OCI-LY3 (cell line): ENCODE results near the gene SFT2D2.

Experiments
- H2AFZ ChIP-seq: fragments of 200-600, 300-600 bp; shearing (Covaris generic); 2 replicates; pipeline ENCODE4 v1.6.0; 2014; ENCODE audit warnings: antibody characterized with exemption, low read depth, low read length
- H3K27ac ChIP-seq: fragments of 200-600, 300-600 bp; sonication (generic); 2 replicates; pipeline ENCODE4 v1.5.1; 2014; ENCODE audit warnings: mild to moderate bottlenecking, low read length, moderate library complexity, mixed read lengths
- H3K27me3 ChIP-seq: fragments of 200-600, 300-600 bp; sonication (generic); 2 replicates; pipeline ENCODE4 v1.6.1; 2014; ENCODE audit warnings: low read depth, low read length, mixed read lengths
- H3K36me3 ChIP-seq: fragments of 200-600, 300-600 bp; sonication (generic); replicated peaks from 2 replicates; pipeline ENCODE3; 2014; ENCODE audit warnings: low read depth, low read length, mixed read lengths
- H3K4me1 ChIP-seq: fragments of 300-600, 200-600 bp; sonication (generic); 2 replicates; pipeline ENCODE4 v1.6.1; 2014; ENCODE audit warnings: low read length, mixed read lengths
- H3K4me2 ChIP-seq: fragments of 200-600, 300-600 bp; sonication (generic); 2 replicates; pipeline ENCODE4 v1.6.1; 2014; ENCODE audit warnings: low read length, mixed read lengths
- H3K4me3 ChIP-seq: fragments of 300-600, 200-600 bp; sonication (generic); 2 replicates; pipeline ENCODE4 v1.5.1; 2014; ENCODE audit warnings: antibody characterized with exemption, mild to moderate bottlenecking, low read length, moderate library complexity
- H3K79me2 ChIP-seq: fragments of 300-600, 200-600 bp; shearing (Covaris generic); 2 replicates; pipeline ENCODE4 v1.6.1; 2014; ENCODE audit warnings: mild to moderate bottlenecking, low read length, mixed read lengths
- H3K9ac ChIP-seq: fragments of 300-600, 200-600 bp; shearing (Covaris generic); 2 replicates; pipeline ENCODE4 v1.6.0; 2014; ENCODE audit warnings: mild to moderate bottlenecking, low read length, moderate library complexity
- H3K9me3 ChIP-seq: fragments of 200-600, 300-600 bp; shearing (Covaris generic); 2 replicates; pipeline ENCODE4 v1.6.1; 2014; ENCODE audit warnings: low read length, mixed read lengths; ENCODE audit not compliant: insufficient read depth
- H4K20me1 ChIP-seq: fragments of 200-600, 300-600 bp; sonication (generic); 2 replicates; pipeline ENCODE4 v1.6.1; 2016; ENCODE audit warnings: low read length, mixed read lengths; ENCODE audit not compliant: insufficient read depth
- EZH2phosphoT487 ChIP-seq: fragments of 200-600 bp; shearing (Covaris generic); IDR thresholded peaks from 2 replicates; pipeline ENCODE4 v1.6.1; 2018; ENCODE audit warnings: antibody characterized with exemption, mixed run types, low read depth
- TF ChIP-seq, protein P1 (sequence below): fragments of 200-600, 300-600 bp; sonication (generic); IDR thresholded peaks from 2 replicates; pipeline ENCODE4 v1.5.1; 2014; ENCODE audit warnings: antibody characterized with exemption, low read length, low read depth

Gene SFT2D2

DNA sequence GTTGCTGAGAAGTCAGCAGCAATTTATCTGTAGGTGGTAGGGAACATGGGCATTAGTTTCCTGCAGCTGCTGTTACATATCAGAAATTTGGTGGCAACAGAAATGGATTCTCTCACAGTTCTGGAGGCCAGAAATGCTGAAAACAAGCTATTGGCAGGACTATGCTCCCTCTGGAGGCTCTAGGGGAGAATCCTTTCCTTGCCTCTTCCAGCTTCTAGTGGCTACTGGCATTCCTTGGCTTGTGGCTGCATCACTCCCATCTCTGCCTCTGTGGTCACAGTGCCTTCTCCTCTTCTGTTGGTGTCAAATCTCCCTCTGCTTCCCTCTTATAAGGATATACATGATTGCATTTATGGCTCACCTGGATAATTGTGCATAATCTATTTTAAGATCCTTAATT, 2.5 kb upstream of the SFT2D2 start:
- no peak for TF ChIP-seq EZH2phosphoT487
- TF ChIP-seq, protein P1, sequence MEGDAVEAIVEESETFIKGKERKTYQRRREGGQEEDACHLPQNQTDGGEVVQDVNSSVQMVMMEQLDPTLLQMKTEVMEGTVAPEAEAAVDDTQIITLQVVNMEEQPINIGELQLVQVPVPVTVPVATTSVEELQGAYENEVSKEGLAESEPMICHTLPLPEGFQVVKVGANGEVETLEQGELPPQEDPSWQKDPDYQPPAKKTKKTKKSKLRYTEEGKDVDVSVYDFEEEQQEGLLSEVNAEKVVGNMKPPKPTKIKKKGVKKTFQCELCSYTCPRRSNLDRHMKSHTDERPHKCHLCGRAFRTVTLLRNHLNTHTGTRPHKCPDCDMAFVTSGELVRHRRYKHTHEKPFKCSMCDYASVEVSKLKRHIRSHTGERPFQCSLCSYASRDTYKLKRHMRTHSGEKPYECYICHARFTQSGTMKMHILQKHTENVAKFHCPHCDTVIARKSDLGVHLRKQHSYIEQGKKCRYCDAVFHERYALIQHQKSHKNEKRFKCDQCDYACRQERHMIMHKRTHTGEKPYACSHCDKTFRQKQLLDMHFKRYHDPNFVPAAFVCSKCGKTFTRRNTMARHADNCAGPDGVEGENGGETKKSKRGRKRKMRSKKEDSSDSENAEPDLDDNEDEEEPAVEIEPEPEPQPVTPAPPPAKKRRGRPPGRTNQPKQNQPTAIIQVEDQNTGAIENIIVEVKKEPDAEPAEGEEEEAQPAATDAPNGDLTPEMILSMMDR = no peak
- Histone ChIP-seq H3K9ac (no peak overlapping the region), H3K4me1 (peaks cover 21% of the 10 kb centered on the region), H3K79me2 (peaks cover 25% of the 10 kb centered on the region), H3K4me3 (no peak overlapping the region), H3K36me3 (peaks cover 8% of the 10 kb centered on the region), H3K27ac (no peak overlapping the region), H3K4me2 (no peak overlapping the region), H3K9me3 (no peaks in the 10 kb centered on the region), H4K20me1 (peaks cover 11% of the 10 kb centered on the region), H3K27me3 (no peaks in the 10 kb centered on the region), H2AFZ (no peak overlapping the region)

DNA sequence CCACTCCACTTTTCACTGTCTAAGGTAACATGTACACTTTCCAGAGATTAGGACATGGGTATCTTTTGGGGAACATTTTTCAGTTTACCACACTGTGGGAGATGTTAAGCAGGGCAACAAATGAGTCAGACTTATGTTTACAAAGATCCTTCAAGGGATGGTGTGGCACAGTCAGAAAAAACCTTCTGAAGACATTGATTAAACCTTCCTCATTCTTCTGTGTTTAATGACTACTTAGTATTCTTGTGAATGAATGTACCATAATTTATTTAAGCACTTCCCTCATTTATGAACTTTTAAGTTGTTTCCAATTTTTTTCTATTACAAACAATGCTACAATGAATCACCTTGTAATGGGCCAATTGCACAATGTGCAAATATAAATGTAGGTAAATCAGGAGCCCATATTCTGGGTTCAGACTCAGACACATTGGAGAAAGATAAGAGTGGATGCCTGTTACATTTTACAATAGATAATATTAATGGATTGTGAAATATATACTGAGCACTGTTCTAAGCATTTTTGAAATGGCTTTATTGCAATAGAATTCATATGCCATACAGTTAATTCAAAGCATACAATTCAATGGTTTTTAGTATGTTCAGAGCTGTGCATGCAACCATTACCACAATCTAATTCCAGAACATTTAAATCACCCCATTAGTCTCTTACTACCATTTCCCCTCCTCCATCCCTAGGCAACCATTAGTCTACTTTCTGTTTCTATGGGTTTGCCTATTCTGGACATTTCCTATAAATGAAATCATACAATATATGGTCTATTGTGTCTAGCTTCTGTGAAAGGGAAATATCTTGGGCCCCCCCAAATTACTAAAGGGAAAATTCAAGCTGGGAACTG, 1.9 kb upstream of the SFT2D2 start:
- peaks cover 18% of the 10 kb centered on the region for H4K20me1 ChIP-seq
- no peak overlapping the region for H2AFZ ChIP-seq
- peaks cover 31% of the 10 kb centered on the region for H3K79me2 ChIP-seq
- peaks cover 27% of the 10 kb centered on the region for H3K4me1 ChIP-seq
- H3K9ac ChIP-seq = no peak overlapping the region
- TF ChIP-seq, protein P1 = no peak
- TF ChIP-seq EZH2phosphoT487 = no peak
- no peaks in the 10 kb centered on the region for H3K9me3 ChIP-seq
- H3K27ac ChIP-seq = no peak overlapping the region
- no peak overlapping the region for H3K4me3 ChIP-seq
- no peaks in the 10 kb centered on the region for H3K27me3 ChIP-seq
- H3K36me3 ChIP-seq = peaks cover 12% of the 10 kb centered on the region
- no peak overlapping the region for H3K4me2 ChIP-seq

DNA sequence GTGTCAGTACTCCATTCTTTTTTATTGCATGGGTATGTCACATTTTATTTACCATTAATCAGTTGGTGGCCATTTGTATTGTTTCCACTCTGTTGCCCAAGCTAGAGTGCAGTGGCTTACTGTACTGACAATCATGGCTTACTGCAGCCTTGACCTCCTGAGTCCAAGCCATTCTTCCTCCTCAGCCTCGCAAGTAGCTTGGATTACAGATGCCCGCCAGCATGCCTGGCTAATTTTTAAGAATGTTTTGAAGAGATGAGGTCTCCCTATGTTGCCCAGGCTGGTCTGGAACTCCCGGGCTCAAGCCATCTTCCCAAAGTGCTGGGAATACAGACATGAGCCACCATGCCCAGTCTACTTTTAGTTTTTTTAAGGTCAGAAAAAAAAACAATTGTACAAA, 813 bp upstream of the SFT2D2 start:
- H3K36me3 ChIP-seq = peaks cover 23% of the 10 kb centered on the region
- peak overlapping the region; percentile 90 for H3K9ac ChIP-seq
- no peak overlapping the region for H3K27ac ChIP-seq
- H4K20me1 ChIP-seq = peaks cover 28% of the 10 kb centered on the region
- no peak for TF ChIP-seq EZH2phosphoT487
- TF ChIP-seq, protein P1 = no peak
- peaks cover 42% of the 10 kb centered on the region for H3K79me2 ChIP-seq
- H3K9me3 ChIP-seq = no peaks in the 10 kb centered on the region
- no peaks in the 10 kb centered on the region for H3K27me3 ChIP-seq
- peak overlapping the region; percentile 91; the same call in 1 of the 2 replicates for H2AFZ ChIP-seq
- peak overlapping the region; percentile 89 for H3K4me3 ChIP-seq
- H3K4me2 ChIP-seq = peak overlapping the region; percentile 73
- peaks cover 30% of the 10 kb centered on the region for H3K4me1 ChIP-seq

DNA sequence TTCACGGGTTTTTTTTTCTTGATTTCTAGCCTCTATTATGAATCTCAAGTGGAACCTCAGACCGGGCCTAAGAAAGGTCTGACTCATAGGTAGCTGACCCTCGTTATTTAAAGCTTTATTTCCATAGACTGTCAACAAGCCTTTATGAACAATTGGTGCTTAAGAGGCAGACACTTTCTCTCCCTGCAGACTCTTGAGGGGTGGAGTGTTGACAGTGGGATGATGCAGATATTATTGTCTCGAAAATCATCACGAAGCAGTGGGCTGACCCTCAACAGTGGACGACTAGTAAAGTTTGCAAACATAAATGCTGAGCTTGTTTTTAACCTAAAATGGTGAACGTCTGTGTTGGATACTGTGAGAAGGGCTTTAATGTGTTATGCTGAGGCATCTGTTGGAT, 1.8 kb downstream of the SFT2D2 start:
- H3K4me2 ChIP-seq = peak overlapping the region; percentile 73
- TF ChIP-seq, protein P1 = no peak
- TF ChIP-seq EZH2phosphoT487 = no peak
- H3K79me2 ChIP-seq = peaks cover 66% of the 10 kb centered on the region
- peaks cover 39% of the 10 kb centered on the region for H3K36me3 ChIP-seq
- H3K27ac ChIP-seq = peak overlapping the region; percentile 62
- H3K9ac ChIP-seq = peak overlapping the region; percentile 90
- no peak overlapping the region for H2AFZ ChIP-seq
- H3K4me1 ChIP-seq = peaks cover 30% of the 10 kb centered on the region
- H3K9me3 ChIP-seq = no peaks in the 10 kb centered on the region
- H3K27me3 ChIP-seq = no peaks in the 10 kb centered on the region
- H4K20me1 ChIP-seq = peaks cover 50% of the 10 kb centered on the region
- peak overlapping the region; percentile 89 for H3K4me3 ChIP-seq
